Measurements from ENCODE around the gene NMNAT3. TPM values are rescaled to one million over a fixed set of nuclear protein-coding genes. Genes with fewer than 3 reads are reported as not detected.

The NMNAT3 gene
- total and polyA plus RNA-seq, 9 donors: 15.8 to 31.2 (median 21.6) TPM

GRCh38 chr3:139633511-139633910, 44.3 kb downstream of the NMNAT3 start:
- intact Hi-C loops (cut with DNase I): no loop called here
- Histone ChIP-seq H3K4me1 (ENCODE audit: insufficient read depth) (no peaks in the 10 kb centered on the region), H3K4me3 (no peak overlapping the region), H3K36me3 (no peaks in the 10 kb centered on the region), H3K27me3 (no peaks in the 10 kb centered on the region), H3K27ac (no peak overlapping the region), H3K9me3 (no peaks in the 10 kb centered on the region)
- WGBS, 3 donors: 91 to 98% (median 92%) methylated on average over 6 of the region's 6 CpGs
- TF ChIP-seq EP300 (IDR thresholded peaks at IDR 0.05): no peak
- TF ChIP-seq CTCF (IDR thresholded peaks at IDR 0.05): no peak
- TF ChIP-seq POLR2A (IDR thresholded peaks at IDR 0.05): no peak
- no peak for DNase-seq

GRCh38 chr3:139630542-139630941, 47.2 kb downstream of the NMNAT3 start:
- TF ChIP-seq POLR2A (IDR thresholded peaks at IDR 0.05) (no peak), CTCF (IDR thresholded peaks at IDR 0.05) (no peak), EP300 (IDR thresholded peaks at IDR 0.05) (no peak)
- Histone ChIP-seq H3K4me3 (no peak overlapping the region), H3K9me3 (no peaks in the 10 kb centered on the region), H3K27ac (no peak overlapping the region), H3K4me1 (ENCODE audit: insufficient read depth) (no peaks in the 10 kb centered on the region), H3K36me3 (no peaks in the 10 kb centered on the region), H3K27me3 (no peaks in the 10 kb centered on the region)
- intact Hi-C loops (cut with DNase I): no loop called here
- 82 to 89% (median 87%) methylated on average over 4 of the region's 4 CpGs for WGBS, 3 donors
- DNase-seq: no peak

- no peak overlapping the region for H3K4me3 ChIP-seq
- WGBS, 3 donors: 73 to 77% (median 76%) methylated on average over 3 of the region's 3 CpGs
- DNase-seq: no peak
- H3K4me1 ChIP-seq (ENCODE audit: insufficient read depth): no peaks in the 10 kb centered on the region
- H3K36me3 ChIP-seq: no peaks in the 10 kb centered on the region
- no peaks in the 10 kb centered on the region for H3K9me3 ChIP-seq
- intact Hi-C loops (cut with DNase I): no loop called here
- H3K27me3 ChIP-seq: no peaks in the 10 kb centered on the region
- no peak overlapping the region for H3K27ac ChIP-seq
- TF ChIP-seq EP300 (IDR thresholded peaks at IDR 0.05): no peak
- no peak for TF ChIP-seq POLR2A (IDR thresholded peaks at IDR 0.05)
- TF ChIP-seq CTCF (IDR thresholded peaks at IDR 0.05): no peak
Observed at GRCh38 chr3:139629033-139629432, 48.7 kb downstream of the NMNAT3 start.

GRCh38 chr3:139627759-139628158, 50.0 kb downstream of the NMNAT3 start:
- Histone ChIP-seq H3K9me3 (no peaks in the 10 kb centered on the region), H3K4me1 (ENCODE audit: insufficient read depth) (no peaks in the 10 kb centered on the region), H3K27ac (no peak overlapping the region), H3K4me3 (no peak overlapping the region), H3K27me3 (no peaks in the 10 kb centered on the region), H3K36me3 (no peaks in the 10 kb centered on the region)
- TF ChIP-seq CTCF (IDR thresholded peaks at IDR 0.05): no peak
- no peak for TF ChIP-seq POLR2A (IDR thresholded peaks at IDR 0.05)
- no peak for TF ChIP-seq EP300 (IDR thresholded peaks at IDR 0.05)
- DNase-seq: no peak
- intact Hi-C loops (cut with DNase I): no loop called here
- 68 to 82% (median 71%) methylated on average over 5 of the region's 5 CpGs for WGBS, 3 donors

GRCh38 chr3:139620438-139620837, 57.3 kb downstream of the NMNAT3 start:
- no peaks in the 10 kb centered on the region for H3K27me3 ChIP-seq
- no peaks in the 10 kb centered on the region for H3K9me3 ChIP-seq
- intact Hi-C loops (cut with DNase I): no loop called here
- TF ChIP-seq POLR2A (IDR thresholded peaks at IDR 0.05) (no peak), EP300 (IDR thresholded peaks at IDR 0.05) (no peak), CTCF (IDR thresholded peaks at IDR 0.05) (no peak)
- no peaks in the 10 kb centered on the region for H3K4me1 ChIP-seq (ENCODE audit: insufficient read depth)
- 80 to 91% (median 86%) methylated on average over 3 of the region's 3 CpGs for WGBS, 3 donors
- no peak overlapping the region for H3K27ac ChIP-seq
- no peak overlapping the region for H3K4me3 ChIP-seq
- DNase-seq: no peak
- H3K36me3 ChIP-seq: no peaks in the 10 kb centered on the region
